Liver (tissue), 9 donors: ENCODE results near the gene P4HTM. TPM values are rescaled to one million over a fixed set of nuclear protein-coding genes. Genes with fewer than 3 reads are reported as not detected.

Experiments used
- DNase-seq: peaks from one replicate; pipeline ENCODE4 v3.0.0-alpha.2; 2017; ENCODE audit warnings: low spot score
- H3K27ac ChIP-seq, 2 donors: one replicate each; pipeline ENCODE4 v1.7.0; 2013; ENCODE audit warnings: inconsistent platforms in 2 of 2, low read length in 2 of 2, control low read depth in 1 of 2, low read depth in 1 of 2, mild to moderate bottlenecking in 1 of 2
- H3K27me3 ChIP-seq, 4 donors: one replicate each; pipeline versions ENCODE4 v1.6.1 to v1.7.0; 2013; ENCODE audit warnings: low read length in 3 of 4, inconsistent platforms in 1 of 4, mild to moderate bottlenecking in 1 of 4, moderate library complexity in 1 of 4; ENCODE audit not compliant: control insufficient read depth in 4 of 4, insufficient read depth in 4 of 4
- H3K36me3 ChIP-seq, 4 donors: one replicate each; pipeline versions ENCODE4 v1.6.1 to v1.7.0; 2013; ENCODE audit warnings: low read length in 3 of 4, mild to moderate bottlenecking in 3 of 4, low read depth in 1 of 4, moderate library complexity in 1 of 4; ENCODE audit not compliant: control insufficient read depth in 4 of 4, insufficient read depth in 3 of 4
- H3K4me1 ChIP-seq, 4 donors: one replicate each; pipeline versions ENCODE4 v1.6.1 to v1.7.0; 2013; ENCODE audit warnings: low read length in 3 of 4, mild to moderate bottlenecking in 3 of 4, moderate library complexity in 1 of 4; ENCODE audit not compliant: control insufficient read depth in 4 of 4, insufficient read depth in 4 of 4
- H3K4me3 ChIP-seq, 3 donors: one replicate each; pipeline versions ENCODE4 v1.6.1 to v1.7.0; 2013; ENCODE audit warnings: low read length in 3 of 3, control low read depth in 1 of 3, low read depth in 1 of 3, mild to moderate bottlenecking in 1 of 3
- H3K9ac ChIP-seq, 2 donors: one replicate each; pipeline ENCODE4 v1.7.0; 2013; ENCODE audit warnings: low read length in 2 of 2, mild to moderate bottlenecking in 2 of 2, moderate library complexity in 2 of 2, control low read depth in 1 of 2, low read depth in 1 of 2
- H3K9me3 ChIP-seq, 4 donors: one replicate each; pipeline versions ENCODE4 v1.6.1 to v1.7.0; 2013; ENCODE audit warnings: low read length in 3 of 4; ENCODE audit not compliant: control insufficient read depth in 4 of 4
- EGR1 ChIP-seq, 2 donors: IDR thresholded peaks; 2 replicates each; pipeline ENCODE4 v1.6.1; 2016 to 2018; ENCODE audit warnings: antibody characterized with exemption in 2 of 2, low read depth in 2 of 2
- FOXA2 ChIP-seq: IDR thresholded peaks from 2 replicates; pipeline ENCODE4 v1.6.1; 2016; ENCODE audit warnings: antibody characterized with exemption
- GABPA ChIP-seq, 2 donors: IDR thresholded peaks in 1 of 2; conservative IDR thresholded peaks in 1 of 2; 2 replicates each; pipeline ENCODE4 v1.6.1; 2016; ENCODE audit warnings: antibody characterized with exemption in 2 of 2, mild to moderate bottlenecking in 1 of 2, moderate library complexity in 1 of 2
- HNF4A ChIP-seq, 2 donors: conservative IDR thresholded peaks; 2 replicates each; pipeline ENCODE4 v1.6.1; 2016; ENCODE audit warnings: antibody characterized with exemption in 2 of 2, mild to moderate bottlenecking in 2 of 2
- HNF4G ChIP-seq: IDR thresholded peaks from 2 replicates; pipeline ENCODE4 v1.6.1; 2016; ENCODE audit warnings: antibody characterized with exemption
- RAD21 ChIP-seq, 2 donors: IDR thresholded peaks; 2 replicates each; pipeline ENCODE4 v1.6.1; 2016; ENCODE audit warnings: antibody characterized with exemption in 2 of 2, mild to moderate bottlenecking in 2 of 2
- RXRA ChIP-seq, 2 donors: IDR thresholded peaks; 2 replicates each; pipeline ENCODE4 v1.6.1; 2017 to 2018; ENCODE audit warnings: antibody characterized with exemption in 2 of 2, mild to moderate bottlenecking in 1 of 2
- TAF1 ChIP-seq: conservative IDR thresholded peaks from 2 replicates; pipeline ENCODE4 v1.6.1; 2016; ENCODE audit warnings: antibody characterized with exemption, mild to moderate bottlenecking
- whole genome bisulfite sequencing: extraction: QIAGEN DNeasy Blood & Tissue Kit; methylation state at CpG from one replicate; pipeline ENCODE4 v1.1.7; 2013; 5-methylcytosine and 5-hydroxymethylcytosine counted together
- polyA plus RNA-seq, 2 donors: library from polyadenylated mRNA; stranded (reverse) in 1 of 2; unstranded in 1 of 2; fragments of 200-250 nt in 1 of 2; fragments of >200 nt in 1 of 2; fragmentation: Nextera tagmentation in 1 of 2; extraction: Ambion mirVana in 1 of 2; gene quantifications; one replicate each; pipeline versions ENCODE4 v1.2.1 to v1.2.3, GENCODE V29; 2013 to 2015
- total RNA-seq, 2 donors: library from RNA; depleted of rRNA; stranded (reverse); fragments of >200 nt; gene quantifications; one replicate each; pipeline ENCODE4 v1.2.3, GENCODE V29; 2014
- TF ChIP-seq, protein P1 (sequence below): IDR thresholded peaks from 2 replicates; pipeline ENCODE4 v1.6.1; 2016; ENCODE audit warnings: antibody characterized with exemption
- TF ChIP-seq, protein P2 (sequence below): IDR thresholded peaks from 2 replicates; pipeline ENCODE4 v1.6.1; 2016; ENCODE audit warnings: antibody characterized with exemption
- TF ChIP-seq, protein P3 (sequence below): IDR thresholded peaks from 2 replicates; pipeline ENCODE4 v1.6.1; 2016; ENCODE audit warnings: antibody characterized with exemption, mild to moderate bottlenecking
- TF ChIP-seq, protein P4 (sequence below): IDR thresholded peaks from 2 replicates; pipeline ENCODE4 v1.6.1; 2016; ENCODE audit warnings: antibody characterized with exemption
- TF ChIP-seq, protein P5 (sequence below): fragments of 150-350 bp; IDR thresholded peaks from 2 replicates; pipeline ENCODE4 v1.5.1; 2017; ENCODE audit warnings: improper control_type of control experiment, low read depth, low read length; ENCODE audit not compliant: missing input control
- donor health status: healthy.
- donor health status: healthy.
- donor health status: healthy.
- donor health status: healthy.
- donor health status: healthy.

P4HTM gene
- total and polyA plus RNA-seq, 4 donors, result 10.0 to 16.2 (median 11.9) TPM

DNA sequence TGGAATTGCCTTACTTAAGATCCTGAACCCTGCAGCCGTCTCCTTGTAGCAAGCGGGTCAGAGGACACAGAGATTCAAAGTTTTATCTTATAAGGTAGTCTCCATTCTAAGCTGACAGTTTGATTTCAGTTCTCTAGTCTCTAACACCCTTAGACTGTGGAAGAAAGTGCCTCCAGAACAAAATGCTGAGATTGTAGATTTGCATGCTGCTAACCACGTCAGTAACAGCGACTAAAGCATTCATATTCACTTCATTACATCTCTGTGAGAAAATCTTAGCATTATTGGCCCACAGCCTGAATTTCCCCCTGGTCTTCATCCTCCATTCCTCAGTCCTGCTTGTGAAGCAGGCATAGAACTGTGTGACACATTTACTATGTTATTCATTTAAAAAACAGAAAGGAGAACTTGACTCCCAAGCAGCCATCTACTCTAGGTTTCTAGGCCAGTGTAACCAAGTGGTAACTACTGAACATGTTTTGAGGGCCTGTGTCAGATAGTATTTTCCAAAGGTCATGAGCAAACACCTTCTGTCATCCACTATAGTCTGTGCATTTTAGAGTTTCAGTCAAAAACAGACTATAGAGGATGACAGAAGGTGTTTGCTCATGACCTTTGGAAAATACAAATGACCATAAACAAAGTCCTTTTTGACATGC lies 44.0 kb upstream of the P4HTM start:
- WGBS, result 88% methylated on average over 4 of the region's 4 CpGs
- no peak overlapping the region for H3K27ac ChIP-seq
- no peak overlapping the region for H3K4me3 ChIP-seq
- H3K4me1 ChIP-seq, result no peaks in the 10 kb centered on the region
- no peaks in the 10 kb centered on the region for H3K27me3 ChIP-seq
- H3K36me3 ChIP-seq, result peaks cover 2 to 5% (median 2%) of the 10 kb centered on the region in 4 donors
- TF ChIP-seq, protein P1, sequence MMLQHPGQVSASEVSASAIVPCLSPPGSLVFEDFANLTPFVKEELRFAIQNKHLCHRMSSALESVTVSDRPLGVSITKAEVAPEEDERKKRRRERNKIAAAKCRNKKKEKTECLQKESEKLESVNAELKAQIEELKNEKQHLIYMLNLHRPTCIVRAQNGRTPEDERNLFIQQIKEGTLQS, result no peak
- TF ChIP-seq TAF1, result no peak
- TF ChIP-seq HNF4G, result no peak
- no peak for TF ChIP-seq FOXA2
- TF ChIP-seq HNF4A (conservative IDR thresholded peaks at IDR 0.05), result no peak
- TF ChIP-seq RXRA (IDR thresholded peaks at IDR 0.05), result no peak
- TF ChIP-seq RAD21 (IDR thresholded peaks at IDR 0.05), result no peak
- TF ChIP-seq, protein P2, sequence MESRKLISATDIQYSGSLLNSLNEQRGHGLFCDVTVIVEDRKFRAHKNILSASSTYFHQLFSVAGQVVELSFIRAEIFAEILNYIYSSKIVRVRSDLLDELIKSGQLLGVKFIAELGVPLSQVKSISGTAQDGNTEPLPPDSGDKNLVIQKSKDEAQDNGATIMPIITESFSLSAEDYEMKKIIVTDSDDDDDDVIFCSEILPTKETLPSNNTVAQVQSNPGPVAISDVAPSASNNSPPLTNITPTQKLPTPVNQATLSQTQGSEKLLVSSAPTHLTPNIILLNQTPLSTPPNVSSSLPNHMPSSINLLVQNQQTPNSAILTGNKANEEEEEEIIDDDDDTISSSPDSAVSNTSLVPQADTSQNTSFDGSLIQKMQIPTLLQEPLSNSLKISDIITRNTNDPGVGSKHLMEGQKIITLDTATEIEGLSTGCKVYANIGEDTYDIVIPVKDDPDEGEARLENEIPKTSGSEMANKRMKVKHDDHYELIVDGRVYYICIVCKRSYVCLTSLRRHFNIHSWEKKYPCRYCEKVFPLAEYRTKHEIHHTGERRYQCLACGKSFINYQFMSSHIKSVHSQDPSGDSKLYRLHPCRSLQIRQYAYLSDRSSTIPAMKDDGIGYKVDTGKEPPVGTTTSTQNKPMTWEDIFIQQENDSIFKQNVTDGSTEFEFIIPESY, result no peak
- TF ChIP-seq GABPA (IDR thresholded peaks at IDR 0.05 in 1 of 2, conservative IDR thresholded peaks at IDR 0.05 in 1 of 2), result no peak
- no peak overlapping the region for H3K9ac ChIP-seq
- no peak for DNase-seq
- no peaks in the 10 kb centered on the region for H3K9me3 ChIP-seq

DNA sequence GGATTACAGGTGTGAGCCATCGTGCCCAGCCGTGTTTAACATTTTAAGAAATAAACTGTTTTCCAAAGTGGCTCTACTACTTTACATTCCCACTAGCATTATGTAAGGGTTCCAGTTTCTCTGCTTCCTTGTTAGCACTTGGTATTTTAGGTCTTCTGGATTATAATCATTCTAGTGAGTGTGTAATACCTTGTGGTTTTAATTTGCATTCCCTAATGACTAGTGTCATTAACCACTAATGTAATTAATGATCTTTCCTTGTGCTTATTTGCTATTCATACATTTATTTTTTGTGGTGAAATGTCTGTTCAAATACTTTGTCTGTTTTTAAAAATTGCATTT lies 40.7 kb upstream of the P4HTM start:
- Histone ChIP-seq H3K9me3 (no peaks in the 10 kb centered on the region), H3K4me1 (no peaks in the 10 kb centered on the region), H3K27me3 (no peaks in the 10 kb centered on the region), H3K9ac (no peak overlapping the region), H3K36me3 (peaks cover 2 to 8% (median 4%) of the 10 kb centered on the region in 4 donors), H3K27ac (no peak overlapping the region), H3K4me3 (no peak overlapping the region)
- DNase-seq, result no peak
- TF ChIP-seq, protein P3, sequence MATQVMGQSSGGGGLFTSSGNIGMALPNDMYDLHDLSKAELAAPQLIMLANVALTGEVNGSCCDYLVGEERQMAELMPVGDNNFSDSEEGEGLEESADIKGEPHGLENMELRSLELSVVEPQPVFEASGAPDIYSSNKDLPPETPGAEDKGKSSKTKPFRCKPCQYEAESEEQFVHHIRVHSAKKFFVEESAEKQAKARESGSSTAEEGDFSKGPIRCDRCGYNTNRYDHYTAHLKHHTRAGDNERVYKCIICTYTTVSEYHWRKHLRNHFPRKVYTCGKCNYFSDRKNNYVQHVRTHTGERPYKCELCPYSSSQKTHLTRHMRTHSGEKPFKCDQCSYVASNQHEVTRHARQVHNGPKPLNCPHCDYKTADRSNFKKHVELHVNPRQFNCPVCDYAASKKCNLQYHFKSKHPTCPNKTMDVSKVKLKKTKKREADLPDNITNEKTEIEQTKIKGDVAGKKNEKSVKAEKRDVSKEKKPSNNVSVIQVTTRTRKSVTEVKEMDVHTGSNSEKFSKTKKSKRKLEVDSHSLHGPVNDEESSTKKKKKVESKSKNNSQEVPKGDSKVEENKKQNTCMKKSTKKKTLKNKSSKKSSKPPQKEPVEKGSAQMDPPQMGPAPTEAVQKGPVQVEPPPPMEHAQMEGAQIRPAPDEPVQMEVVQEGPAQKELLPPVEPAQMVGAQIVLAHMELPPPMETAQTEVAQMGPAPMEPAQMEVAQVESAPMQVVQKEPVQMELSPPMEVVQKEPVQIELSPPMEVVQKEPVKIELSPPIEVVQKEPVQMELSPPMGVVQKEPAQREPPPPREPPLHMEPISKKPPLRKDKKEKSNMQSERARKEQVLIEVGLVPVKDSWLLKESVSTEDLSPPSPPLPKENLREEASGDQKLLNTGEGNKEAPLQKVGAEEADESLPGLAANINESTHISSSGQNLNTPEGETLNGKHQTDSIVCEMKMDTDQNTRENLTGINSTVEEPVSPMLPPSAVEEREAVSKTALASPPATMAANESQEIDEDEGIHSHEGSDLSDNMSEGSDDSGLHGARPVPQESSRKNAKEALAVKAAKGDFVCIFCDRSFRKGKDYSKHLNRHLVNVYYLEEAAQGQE, result no peak
- TF ChIP-seq HNF4A (conservative IDR thresholded peaks at IDR 0.05) (no peak), RXRA (IDR thresholded peaks at IDR 0.05) (no peak)
- TF ChIP-seq, protein P4, sequence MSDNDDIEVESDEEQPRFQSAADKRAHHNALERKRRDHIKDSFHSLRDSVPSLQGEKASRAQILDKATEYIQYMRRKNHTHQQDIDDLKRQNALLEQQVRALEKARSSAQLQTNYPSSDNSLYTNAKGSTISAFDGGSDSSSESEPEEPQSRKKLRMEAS, result no peak
- WGBS, result 83% methylated on average over 2 of the region's 2 CpGs

DNA sequence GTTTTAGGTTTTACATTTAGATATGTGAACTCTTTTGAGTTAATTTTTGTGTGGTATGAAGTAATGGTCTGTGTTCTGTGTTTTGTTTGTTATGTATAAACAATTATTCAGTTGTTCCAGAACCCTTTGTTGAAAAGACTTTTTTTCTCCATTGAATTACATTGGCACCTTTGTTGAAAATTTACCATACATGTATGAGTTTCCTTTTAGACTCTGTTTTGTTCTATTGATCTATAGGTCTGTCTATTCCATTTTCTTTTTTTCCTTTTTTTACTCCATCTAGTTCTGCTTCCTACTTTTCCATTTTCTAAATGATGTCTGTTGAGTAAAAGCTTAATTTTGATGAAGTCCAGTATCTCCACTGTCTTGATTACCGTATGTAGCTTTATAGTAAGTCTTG lies 40.0 kb upstream of the P4HTM start:
- peaks cover 2 to 6% (median 6%) of the 10 kb centered on the region in 4 donors for H3K36me3 ChIP-seq
- no peak overlapping the region for H3K4me3 ChIP-seq
- no peaks in the 10 kb centered on the region for H3K27me3 ChIP-seq
- no peak overlapping the region for H3K27ac ChIP-seq
- no peak for DNase-seq
- 90% methylated on average over 1 of the region's 1 CpG for WGBS
- H3K9ac ChIP-seq, result no peak overlapping the region
- no peaks in the 10 kb centered on the region for H3K4me1 ChIP-seq
- TF ChIP-seq, protein P5, sequence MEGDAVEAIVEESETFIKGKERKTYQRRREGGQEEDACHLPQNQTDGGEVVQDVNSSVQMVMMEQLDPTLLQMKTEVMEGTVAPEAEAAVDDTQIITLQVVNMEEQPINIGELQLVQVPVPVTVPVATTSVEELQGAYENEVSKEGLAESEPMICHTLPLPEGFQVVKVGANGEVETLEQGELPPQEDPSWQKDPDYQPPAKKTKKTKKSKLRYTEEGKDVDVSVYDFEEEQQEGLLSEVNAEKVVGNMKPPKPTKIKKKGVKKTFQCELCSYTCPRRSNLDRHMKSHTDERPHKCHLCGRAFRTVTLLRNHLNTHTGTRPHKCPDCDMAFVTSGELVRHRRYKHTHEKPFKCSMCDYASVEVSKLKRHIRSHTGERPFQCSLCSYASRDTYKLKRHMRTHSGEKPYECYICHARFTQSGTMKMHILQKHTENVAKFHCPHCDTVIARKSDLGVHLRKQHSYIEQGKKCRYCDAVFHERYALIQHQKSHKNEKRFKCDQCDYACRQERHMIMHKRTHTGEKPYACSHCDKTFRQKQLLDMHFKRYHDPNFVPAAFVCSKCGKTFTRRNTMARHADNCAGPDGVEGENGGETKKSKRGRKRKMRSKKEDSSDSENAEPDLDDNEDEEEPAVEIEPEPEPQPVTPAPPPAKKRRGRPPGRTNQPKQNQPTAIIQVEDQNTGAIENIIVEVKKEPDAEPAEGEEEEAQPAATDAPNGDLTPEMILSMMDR, result no peak
- no peak for TF ChIP-seq EGR1 (IDR thresholded peaks at IDR 0.05; ENCODE audit: low read depth in 2 of 2)
- no peak for TF ChIP-seq HNF4G
- TF ChIP-seq TAF1, result no peak
- no peak for TF ChIP-seq RAD21 (IDR thresholded peaks at IDR 0.05)
- TF ChIP-seq GABPA (IDR thresholded peaks at IDR 0.05 in 1 of 2, conservative IDR thresholded peaks at IDR 0.05 in 1 of 2), result no peak
- H3K9me3 ChIP-seq, result no peaks in the 10 kb centered on the region
